DND-41 (cell line): ENCODE measurements around the gene CCDC78.

Experiments used
- CTCF ChIP-seq: IDR thresholded peaks from 2 replicates; pipeline ENCODE4 v1.5.1; 2012; ENCODE audit warnings: borderline replicate concordance, low read length, moderate library complexity, mild to moderate bottlenecking; ENCODE audit not compliant: poor library complexity, severe bottlenecking; ENCODE audit errors: extremely low read depth
- EZH2 ChIP-seq: IDR thresholded peaks from 3 replicates; pipeline ENCODE4 v1.6.1; 2012; ENCODE audit warnings: borderline replicate concordance, low read depth, mild to moderate bottlenecking, moderate library complexity, low read length, inconsistent platforms; ENCODE audit not compliant: severe bottlenecking

- TF ChIP-seq CTCF (no peak), EZH2 (no peak)
Measured at GRCh38 chr16:760545-761343, 34.5 kb upstream of the CCDC78 start, which contains the start of gene MSLN.
